Activated CD8-positive, alpha-beta T cell treated with anti-CD3 and anti-CD28 coated beads for 36 hours (primary cell): ENCODE measurements around the gene DLGAP1. TPM values are rescaled to one million over a fixed set of nuclear protein-coding genes. Genes with fewer than 3 reads are reported as not detected.

Experiments
- ATAC-seq: fragments of 200-7000 bp; cut with Tn5 transposase; one replicate; pipeline ENCODE4 v1.10.0; 2021; ENCODE audit warnings: mild to moderate bottlenecking, moderate library complexity
- CTCF ChIA-PET: fragments of 350-600 bp; sonication (Branson Sonifier 250); formaldehyde crosslinking; loops from one replicate; lab custom pipeline; 2021; ENCODE audit warnings: antibody characterized with exemption; lab: Charles Lee
- POLR2A ChIA-PET: fragments of 350-600 bp; sonication (Branson Sonifier 250); formaldehyde crosslinking; loops from one replicate; lab custom pipeline; 2021; ENCODE audit warnings: antibody characterized with exemption; lab: Charles Lee
- DNase-seq: peaks from one replicate; pipeline ENCODE4 v3.0.0-alpha.2; 2020
- H3K27ac Mint-ChIP-seq: one replicate; pipeline ENCODE4 v1.8.0; 2021; ENCODE audit warnings: mild to moderate bottlenecking, mixed read lengths
- H3K27me3 Mint-ChIP-seq: one replicate; pipeline ENCODE4 v1.8.0; 2021; ENCODE audit warnings: mixed read lengths
- H3K36me3 Mint-ChIP-seq: one replicate; pipeline ENCODE4 v1.8.0; 2021; ENCODE audit warnings: low read depth, mixed read lengths
- H3K4me1 Mint-ChIP-seq: one replicate; pipeline ENCODE4 v1.8.0; 2021; ENCODE audit warnings: low read depth, mixed read lengths
- H3K4me3 Mint-ChIP-seq: one replicate; pipeline ENCODE4 v1.8.0; 2021; ENCODE audit warnings: mild to moderate bottlenecking, moderate library complexity, mixed read lengths
- H3K9me3 Mint-ChIP-seq: one replicate; pipeline ENCODE4 v1.8.0; 2021; ENCODE audit warnings: mixed read lengths
- intact Hi-C: fragments of 100-400 bp; cut with micrococcal nuclease; formaldehyde crosslinking; loops from one replicate; pipeline ENCODE4 v1.10.0; 2022
- total RNA-seq, 2 experiments: library from RNA; stranded (reverse); gene quantifications; one replicate each; pipeline ENCODE4 v1.2.3, GENCODE V29; 2021
- TF ChIP-seq, protein P1 (sequence below): fragments of 200-600 bp; IDR thresholded peaks from one replicate; pipeline ENCODE4 v1.8.0; 2022; ENCODE audit warnings: antibody characterized with exemption, mild to moderate bottlenecking

DLGAP1 gene
- total RNA-seq, 2 experiments from 2014 or later: not detected

DNA sequence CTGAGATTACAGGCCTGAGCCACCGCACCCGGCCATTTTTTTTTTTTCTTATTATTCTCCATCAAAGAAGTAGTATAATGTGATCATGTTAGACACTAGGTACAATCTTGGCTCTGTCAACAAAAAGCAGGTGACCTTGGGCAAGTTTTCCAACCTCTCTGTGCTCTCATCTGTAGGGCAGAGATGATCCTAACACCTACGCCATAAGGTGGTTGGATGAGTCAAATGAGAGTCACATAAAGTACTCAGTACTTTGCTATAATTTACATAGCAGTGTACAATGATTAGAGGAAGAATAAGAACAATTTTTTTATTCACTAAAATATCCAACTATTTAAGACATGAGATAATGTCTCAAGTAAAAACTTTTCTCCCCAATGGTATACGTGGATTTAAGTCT is 876.5 kb downstream of the DLGAP1 start:
- TF ChIP-seq, protein P1, sequence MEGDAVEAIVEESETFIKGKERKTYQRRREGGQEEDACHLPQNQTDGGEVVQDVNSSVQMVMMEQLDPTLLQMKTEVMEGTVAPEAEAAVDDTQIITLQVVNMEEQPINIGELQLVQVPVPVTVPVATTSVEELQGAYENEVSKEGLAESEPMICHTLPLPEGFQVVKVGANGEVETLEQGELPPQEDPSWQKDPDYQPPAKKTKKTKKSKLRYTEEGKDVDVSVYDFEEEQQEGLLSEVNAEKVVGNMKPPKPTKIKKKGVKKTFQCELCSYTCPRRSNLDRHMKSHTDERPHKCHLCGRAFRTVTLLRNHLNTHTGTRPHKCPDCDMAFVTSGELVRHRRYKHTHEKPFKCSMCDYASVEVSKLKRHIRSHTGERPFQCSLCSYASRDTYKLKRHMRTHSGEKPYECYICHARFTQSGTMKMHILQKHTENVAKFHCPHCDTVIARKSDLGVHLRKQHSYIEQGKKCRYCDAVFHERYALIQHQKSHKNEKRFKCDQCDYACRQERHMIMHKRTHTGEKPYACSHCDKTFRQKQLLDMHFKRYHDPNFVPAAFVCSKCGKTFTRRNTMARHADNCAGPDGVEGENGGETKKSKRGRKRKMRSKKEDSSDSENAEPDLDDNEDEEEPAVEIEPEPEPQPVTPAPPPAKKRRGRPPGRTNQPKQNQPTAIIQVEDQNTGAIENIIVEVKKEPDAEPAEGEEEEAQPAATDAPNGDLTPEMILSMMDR: no peak
- ATAC-seq (peak; percentile 76), DNase-seq (no peak)
- Mint-ChIP-seq H3K4me3 (no peak overlapping the region), H3K4me1 (peaks cover 4% of the 10 kb centered on the region), H3K9me3 (no peaks in the 10 kb centered on the region), H3K36me3 (no peaks in the 10 kb centered on the region), H3K27me3 (no peaks in the 10 kb centered on the region), H3K27ac (no peak overlapping the region)
- intact Hi-C loops: no loop called here
- ChIA-PET CTCF (interaction anchor here (0.6 to 2.1 kb wide), 2 partner anchors 87 to 490 kb away, joined by 3 to 8 read pairs; no protein-coding TSS in a partner anchor), POLR2A (no interaction called here)

DNA sequence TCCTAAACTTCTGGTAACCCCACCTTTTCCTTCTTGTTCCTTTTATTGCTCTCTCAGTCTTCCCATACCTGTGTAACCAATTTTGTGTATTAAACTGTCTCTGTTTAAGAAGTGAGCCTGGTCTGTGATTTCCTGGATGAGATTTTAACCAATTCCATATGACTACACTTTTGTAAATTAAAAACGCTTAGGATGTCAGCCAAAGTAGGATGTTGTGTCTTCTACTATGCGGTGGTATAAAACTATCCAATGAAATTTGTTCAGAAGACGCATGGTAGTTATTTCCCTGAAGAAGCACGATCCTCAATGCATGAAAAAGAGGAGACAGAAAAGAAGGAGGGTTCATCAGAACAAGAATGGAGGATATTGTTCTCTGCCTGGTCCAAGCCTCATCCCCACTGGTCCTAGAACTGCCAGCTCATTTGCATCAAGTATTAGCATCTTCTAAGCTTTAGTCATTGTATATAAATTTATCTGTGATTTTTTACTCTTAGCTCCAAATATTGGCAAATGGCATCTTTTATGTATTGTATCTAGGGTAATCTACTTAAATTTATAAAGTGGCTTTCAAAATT is 877.7 kb downstream of the DLGAP1 start:
- H3K27me3 Mint-ChIP-seq: no peaks in the 10 kb centered on the region
- intact Hi-C loops: no loop called here
- H3K27ac Mint-ChIP-seq: no peak overlapping the region
- ATAC-seq (no peak), DNase-seq (no peak)
- no peaks in the 10 kb centered on the region for H3K9me3 Mint-ChIP-seq
- CTCF ChIA-PET: interaction anchor here (1.0 to 2.1 kb wide), 3 partner anchors 8 to 88 kb away, joined by 4 to 8 read pairs (median 8); no protein-coding TSS in a partner anchor
- no peaks in the 10 kb centered on the region for H3K36me3 Mint-ChIP-seq
- peaks cover 2% of the 10 kb centered on the region for H3K4me1 Mint-ChIP-seq
- TF ChIP-seq, protein P1: no peak
- H3K4me3 Mint-ChIP-seq: no peak overlapping the region
- POLR2A ChIA-PET: no interaction called here

DNA sequence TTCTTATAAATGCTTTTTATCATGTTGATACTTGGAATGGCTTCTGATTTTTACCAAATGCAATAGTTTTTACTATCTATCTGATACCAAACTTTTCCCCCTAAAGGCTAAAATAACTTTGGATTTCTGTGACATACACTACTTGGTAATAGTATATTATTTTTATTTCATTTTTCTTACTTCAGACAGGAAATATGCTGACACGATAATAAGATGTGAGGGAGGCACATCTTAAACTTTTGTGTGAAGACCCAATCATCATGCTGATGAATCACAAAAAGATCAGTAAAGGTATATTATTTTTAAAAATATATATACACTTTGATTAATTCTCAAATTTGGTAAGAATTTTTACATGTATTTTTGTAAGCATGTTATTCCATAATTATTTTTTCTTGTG is 882.3 kb downstream of the DLGAP1 start:
- no peak overlapping the region for H3K4me3 Mint-ChIP-seq
- H3K36me3 Mint-ChIP-seq: no peaks in the 10 kb centered on the region
- intact Hi-C loops: no loop called here
- H3K9me3 Mint-ChIP-seq: no peaks in the 10 kb centered on the region
- no peaks in the 10 kb centered on the region for H3K27me3 Mint-ChIP-seq
- no peaks in the 10 kb centered on the region for H3K4me1 Mint-ChIP-seq
- H3K27ac Mint-ChIP-seq: no peak overlapping the region
- POLR2A ChIA-PET: no interaction called here
- DNase-seq: no peak
- TF ChIP-seq, protein P1: no peak
- CTCF ChIA-PET: no interaction called here
- no peak for ATAC-seq

DNA sequence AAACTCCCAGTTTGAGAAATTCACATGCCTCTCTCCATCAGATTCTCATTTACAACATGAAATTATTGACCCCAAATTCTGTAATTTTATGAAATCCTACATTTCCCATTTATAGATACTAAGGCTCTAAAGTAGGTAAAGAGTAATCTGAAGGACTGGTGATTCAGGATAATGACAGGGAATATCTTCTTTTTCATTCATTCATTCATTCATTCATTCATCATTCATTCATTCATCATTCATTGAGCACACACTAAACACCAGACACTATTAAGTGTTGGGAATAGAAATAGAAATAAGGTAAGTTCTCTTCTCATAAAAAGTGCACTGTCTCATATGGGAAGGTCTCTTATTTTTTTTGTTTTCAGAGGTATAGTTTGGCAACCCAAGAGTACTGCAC is 888.3 kb downstream of the DLGAP1 start:
- DNase-seq (no peak), ATAC-seq (no peak)
- ChIA-PET CTCF (no interaction called here), POLR2A (no interaction called here)
- Mint-ChIP-seq H3K4me3 (no peak overlapping the region), H3K36me3 (peaks cover 1% of the 10 kb centered on the region), H3K27me3 (no peaks in the 10 kb centered on the region), H3K9me3 (peaks cover 8% of the 10 kb centered on the region), H3K27ac (no peak overlapping the region), H3K4me1 (no peaks in the 10 kb centered on the region)
- intact Hi-C loops: no loop called here
- TF ChIP-seq, protein P1: no peak

DNA sequence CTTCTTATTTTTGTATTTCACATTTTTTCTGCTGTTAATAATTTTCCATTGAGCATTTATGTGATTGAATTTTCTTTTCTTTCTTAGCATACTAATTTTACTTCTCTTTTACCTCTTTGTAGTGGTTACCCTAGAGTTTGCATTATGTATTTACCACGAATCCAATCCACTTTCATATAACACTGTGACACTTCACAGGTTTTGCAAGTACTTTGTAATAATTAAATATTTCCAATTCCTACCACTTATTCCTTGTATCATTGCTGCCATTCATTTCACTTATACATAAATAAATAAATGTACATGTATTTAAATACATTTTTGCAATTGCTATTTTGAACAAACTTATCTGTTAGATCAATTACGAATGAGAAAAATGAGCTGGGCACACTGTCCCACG is 894.4 kb downstream of the DLGAP1 start:
- intact Hi-C loops: no loop called here
- no peaks in the 10 kb centered on the region for H3K4me1 Mint-ChIP-seq
- no peak overlapping the region for H3K4me3 Mint-ChIP-seq
- H3K36me3 Mint-ChIP-seq: peaks cover 1% of the 10 kb centered on the region
- CTCF ChIA-PET: no interaction called here
- no peak for ATAC-seq
- POLR2A ChIA-PET: no interaction called here
- TF ChIP-seq, protein P1: no peak
- no peaks in the 10 kb centered on the region for H3K27me3 Mint-ChIP-seq
- peaks cover 8% of the 10 kb centered on the region for H3K9me3 Mint-ChIP-seq
- no peak for DNase-seq
- H3K27ac Mint-ChIP-seq: no peak overlapping the region
